ENCODE data around the gene FCER2. TPM values are rescaled to one million over a fixed set of nuclear protein-coding genes. Genes with fewer than 3 reads are reported as not detected.

Gene FCER2
- total RNA-seq, 2 experiments from 2014 or later = 3.3 to 4.6 TPM

DNA sequence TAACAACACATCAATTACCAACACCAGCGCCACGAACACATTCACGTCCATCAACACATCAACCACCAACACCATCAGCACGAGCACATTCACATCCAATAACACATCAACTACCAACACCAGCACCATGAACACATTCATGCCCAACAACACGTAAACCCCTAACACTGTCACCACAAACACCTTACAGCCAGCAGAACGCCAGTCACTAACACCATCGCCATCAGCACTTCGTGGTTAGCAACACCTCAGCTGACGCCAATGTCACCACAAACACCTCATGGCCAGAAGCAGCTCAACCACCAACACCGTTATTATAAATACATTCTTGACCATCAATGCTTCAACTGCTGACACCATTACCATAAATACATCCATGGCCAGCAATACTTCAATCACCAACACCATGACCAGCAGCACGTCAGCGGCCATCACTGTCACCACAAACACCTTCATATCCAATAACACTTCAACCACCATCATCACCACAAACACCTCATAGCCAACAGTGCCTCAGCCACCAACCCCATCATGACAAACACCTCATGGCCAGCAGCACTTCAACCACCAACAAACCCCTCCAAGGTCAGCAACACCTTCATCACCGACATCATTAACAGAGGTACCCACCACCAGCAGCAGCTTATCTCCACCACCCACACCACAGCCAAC is 9.4 kb downstream of the FCER2 start:
- no peaks in the 10 kb centered on the region for H4K20me1 ChIP-seq (ENCODE audit: insufficient read depth, low read length)
- intact Hi-C loops (cut with micrococcal nuclease; ENCODE audit: unreplicated experiment) = no loop called here
- H3K79me2 ChIP-seq (ENCODE audit: insufficient read depth, low read depth, low read length) = no peaks in the 10 kb centered on the region
- peaks cover 20% of the 10 kb centered on the region for H3K4me1 ChIP-seq (ENCODE audit: insufficient read depth, low read length, poor library complexity, severe bottlenecking)
- no peaks in the 10 kb centered on the region for H3K9me3 ChIP-seq (ENCODE audit: low read length)
- H3K36me3 ChIP-seq (ENCODE audit: insufficient read depth, low read length) = no peaks in the 10 kb centered on the region
- H3K4me2 ChIP-seq (ENCODE audit: low read length) = no peak overlapping the region
- no peak for DNase-seq (ENCODE audit: low spot score)
- BruUV-seq (replicated peaks) = no TSS peak
- POLR2A ChIA-PET = no interaction called here
- H2AFZ ChIP-seq (ENCODE audit: low read length) = no peak overlapping the region
- no peak overlapping the region for H3K27ac ChIP-seq (ENCODE audit: low read depth, low read length, poor library complexity, severe bottlenecking)
- no peak overlapping the region for H3K4me3 ChIP-seq (ENCODE audit: low read depth, low read length, poor library complexity, severe bottlenecking)
- CTCF ChIA-PET (ENCODE audit: unreplicated experiment) = no interaction called here
- H3K9me2 ChIP-seq (ENCODE audit: insufficient read depth, low read length) = no peaks in the 10 kb centered on the region
- no peak for TF ChIP-seq EZH2phosphoT487 (IDR thresholded peaks at IDR 0.05; ENCODE audit: borderline replicate concordance, low read depth, low read length)
- TF ChIP-seq, protein P1, sequence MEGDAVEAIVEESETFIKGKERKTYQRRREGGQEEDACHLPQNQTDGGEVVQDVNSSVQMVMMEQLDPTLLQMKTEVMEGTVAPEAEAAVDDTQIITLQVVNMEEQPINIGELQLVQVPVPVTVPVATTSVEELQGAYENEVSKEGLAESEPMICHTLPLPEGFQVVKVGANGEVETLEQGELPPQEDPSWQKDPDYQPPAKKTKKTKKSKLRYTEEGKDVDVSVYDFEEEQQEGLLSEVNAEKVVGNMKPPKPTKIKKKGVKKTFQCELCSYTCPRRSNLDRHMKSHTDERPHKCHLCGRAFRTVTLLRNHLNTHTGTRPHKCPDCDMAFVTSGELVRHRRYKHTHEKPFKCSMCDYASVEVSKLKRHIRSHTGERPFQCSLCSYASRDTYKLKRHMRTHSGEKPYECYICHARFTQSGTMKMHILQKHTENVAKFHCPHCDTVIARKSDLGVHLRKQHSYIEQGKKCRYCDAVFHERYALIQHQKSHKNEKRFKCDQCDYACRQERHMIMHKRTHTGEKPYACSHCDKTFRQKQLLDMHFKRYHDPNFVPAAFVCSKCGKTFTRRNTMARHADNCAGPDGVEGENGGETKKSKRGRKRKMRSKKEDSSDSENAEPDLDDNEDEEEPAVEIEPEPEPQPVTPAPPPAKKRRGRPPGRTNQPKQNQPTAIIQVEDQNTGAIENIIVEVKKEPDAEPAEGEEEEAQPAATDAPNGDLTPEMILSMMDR (conservative IDR thresholded peaks at IDR 0.05; ENCODE audit: low read length) = no peak

DNA sequence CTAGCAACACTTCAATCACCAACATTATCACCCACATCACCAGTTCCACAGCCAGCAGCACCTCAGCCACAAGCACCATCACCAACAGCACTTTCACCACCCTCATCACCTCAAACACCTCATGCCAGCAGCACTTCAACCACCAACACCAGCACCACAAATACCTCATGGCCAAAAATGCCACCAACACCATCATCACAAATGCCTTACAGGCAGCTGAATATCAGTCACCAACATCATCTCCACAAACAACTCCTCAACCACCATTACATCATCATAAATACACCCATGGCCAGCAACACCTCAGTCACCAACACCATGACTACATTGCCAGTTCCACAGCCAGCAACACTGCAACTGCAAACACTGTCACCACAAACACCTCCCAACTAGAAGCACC is 10.4 kb downstream of the FCER2 start:
- H4K20me1 ChIP-seq (ENCODE audit: insufficient read depth, low read length) = no peaks in the 10 kb centered on the region
- BruUV-seq (replicated peaks) = no TSS peak
- intact Hi-C loops (cut with micrococcal nuclease; ENCODE audit: unreplicated experiment) = no loop called here
- no peak overlapping the region for H3K27ac ChIP-seq (ENCODE audit: low read depth, low read length, poor library complexity, severe bottlenecking)
- CTCF ChIA-PET (ENCODE audit: unreplicated experiment) = no interaction called here
- DNase-seq (ENCODE audit: low spot score) = no peak
- no peak overlapping the region for H3K4me3 ChIP-seq (ENCODE audit: low read depth, low read length, poor library complexity, severe bottlenecking)
- POLR2A ChIA-PET = no interaction called here
- H3K4me2 ChIP-seq (ENCODE audit: low read length) = no peak overlapping the region
- no peaks in the 10 kb centered on the region for H3K36me3 ChIP-seq (ENCODE audit: insufficient read depth, low read length)
- H3K4me1 ChIP-seq (ENCODE audit: insufficient read depth, low read length, poor library complexity, severe bottlenecking) = peaks cover 20% of the 10 kb centered on the region
- no peaks in the 10 kb centered on the region for H3K79me2 ChIP-seq (ENCODE audit: insufficient read depth, low read depth, low read length)
- no peak for TF ChIP-seq EZH2phosphoT487 (IDR thresholded peaks at IDR 0.05; ENCODE audit: borderline replicate concordance, low read depth, low read length)
- TF ChIP-seq, protein P1 (conservative IDR thresholded peaks at IDR 0.05; ENCODE audit: low read length) = no peak
- no peak overlapping the region for H2AFZ ChIP-seq (ENCODE audit: low read length)
- H3K9me3 ChIP-seq (ENCODE audit: low read length) = no peaks in the 10 kb centered on the region
- H3K9me2 ChIP-seq (ENCODE audit: insufficient read depth, low read length) = no peaks in the 10 kb centered on the region

DNA sequence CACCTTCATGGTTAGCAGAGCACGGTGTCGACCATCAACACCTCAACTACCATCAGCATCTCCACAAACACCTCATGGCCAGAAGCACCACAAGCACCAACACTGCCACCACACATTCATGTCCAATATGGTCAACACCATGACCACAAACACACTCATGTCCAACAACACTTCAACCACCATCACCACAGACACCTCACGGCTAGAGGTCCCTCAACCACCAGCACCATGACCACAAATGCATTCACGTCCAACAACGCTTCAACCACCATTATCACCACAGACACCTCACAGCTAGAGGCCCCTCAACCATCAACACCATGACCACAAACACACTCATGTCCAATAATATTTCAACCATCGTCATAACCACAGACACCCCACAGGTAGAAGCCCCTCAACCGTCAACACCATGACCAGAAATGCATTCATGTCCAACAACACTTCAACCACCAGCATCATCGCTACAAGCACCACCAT is 11.1 kb downstream of the FCER2 start:
- no TSS peak for BruUV-seq (replicated peaks)
- H3K9me2 ChIP-seq (ENCODE audit: insufficient read depth, low read length) = no peaks in the 10 kb centered on the region
- peaks cover 20% of the 10 kb centered on the region for H3K4me1 ChIP-seq (ENCODE audit: insufficient read depth, low read length, poor library complexity, severe bottlenecking)
- no peaks in the 10 kb centered on the region for H4K20me1 ChIP-seq (ENCODE audit: insufficient read depth, low read length)
- H3K4me3 ChIP-seq (ENCODE audit: low read depth, low read length, poor library complexity, severe bottlenecking) = no peak overlapping the region
- ChIA-PET POLR2A (no interaction called here), CTCF (ENCODE audit: unreplicated experiment) (interaction anchor here (0.7 kb wide), 1 partner anchor 213 kb away, joined by 3 read pairs; no protein-coding TSS in a partner anchor)
- no peaks in the 10 kb centered on the region for H3K9me3 ChIP-seq (ENCODE audit: low read length)
- H2AFZ ChIP-seq (ENCODE audit: low read length) = no peak overlapping the region
- H3K4me2 ChIP-seq (ENCODE audit: low read length) = no peak overlapping the region
- H3K79me2 ChIP-seq (ENCODE audit: insufficient read depth, low read depth, low read length) = no peaks in the 10 kb centered on the region
- intact Hi-C loops (cut with micrococcal nuclease; ENCODE audit: unreplicated experiment) = no loop called here
- DNase-seq (ENCODE audit: low spot score) = no peak
- TF ChIP-seq, protein P1 (conservative IDR thresholded peaks at IDR 0.05; ENCODE audit: low read length) = no peak
- no peak for TF ChIP-seq EZH2phosphoT487 (IDR thresholded peaks at IDR 0.05; ENCODE audit: borderline replicate concordance, low read depth, low read length)
- H3K27ac ChIP-seq (ENCODE audit: low read depth, low read length, poor library complexity, severe bottlenecking) = no peak overlapping the region
- no peaks in the 10 kb centered on the region for H3K36me3 ChIP-seq (ENCODE audit: insufficient read depth, low read length)

All from OCI-LY7 (cell line).